HCT116 (cell line): ENCODE results near the gene CACNA2D3. TPM values are rescaled to one million over a fixed set of nuclear protein-coding genes. Genes with fewer than 3 reads are reported as not detected.

Source experiments
- ATAC-seq: fragments of 200-7000 bp; cut with Tn5 transposase; 2 replicates; pipeline ENCODE4 v1.9.1; 2020; ENCODE audit warnings: mild to moderate bottlenecking, moderate library complexity
- BruUV-seq: library from RNA; stranded (reverse); fragments of 400-500 nt; replicated peaks from 2 replicates; lab custom pipeline; 2021; lab: Mats Ljungman, UMichigan
- CTCF ChIA-PET: fragments of 300-600 bp; sonication (Branson Sonifier 250); formaldehyde crosslinking; loops from one replicate; lab custom pipeline; 2021; ENCODE audit warnings: antibody characterized with exemption; lab: Charles Lee
- POLR2A ChIA-PET: fragments of 300-600, 350-600 bp; sonication (Branson Sonifier 250); formaldehyde crosslinking; loops from one replicate; lab custom pipeline; 2021; ENCODE audit warnings: antibody characterized with exemption; lab: Charles Lee
- RAD21 ChIA-PET, 2 experiments: fragments of 300-600 bp; sonication (Branson Sonifier 250); formaldehyde crosslinking; loops; one replicate each; lab custom pipeline; 2023; ENCODE audit warnings: low total read pairs in 2 of 2; ENCODE audit not compliant: uncharacterized antibody in 2 of 2, unreplicated experiment in 2 of 2, low non-redundant PET in 1 of 2; lab: Charles Lee
- DNase-seq: peaks from one replicate; pipeline ENCODE4 v3.0.0-alpha.2; 2010; ENCODE audit warnings: low read depth, low spot score
- H2AFZ ChIP-seq: fragments of 200-600 bp; shearing (Covaris generic), sonication (generic); 2 replicates; pipeline ENCODE4 v1.6.1; 2017; ENCODE audit warnings: low read depth, mixed run types, mixed read lengths, antibody characterized with exemption, low read length; ENCODE audit not compliant: poor library complexity, severe bottlenecking
- H3K27ac ChIP-seq: 2 replicates; pipeline ENCODE4 v1.5.1; 2012; ENCODE audit warnings: low read depth, low read length
- H3K27me3 ChIP-seq: fragments of 200-600 bp; sonication (generic); 2 replicates; pipeline ENCODE4 v1.6.1; 2016; ENCODE audit warnings: mixed run types, low read length, mixed read lengths; ENCODE audit not compliant: insufficient read depth
- H3K36me3 ChIP-seq, 2 experiments: fragments of 200-500 bp in 1 of 2; fragments of 200-600 bp in 1 of 2; sonication (Bioruptor generic) in 1 of 2; sonication (generic) in 1 of 2; 2 replicates each; pipeline versions ENCODE4 v1.5.1 to v1.6.1; 2014 to 2016; ENCODE audit warnings: low read length in 2 of 2, inconsistent platforms in 1 of 2, mixed read lengths in 1 of 2, mixed run types in 1 of 2; ENCODE audit not compliant: insufficient read depth in 2 of 2, control insufficient read depth in 1 of 2
- H3K4me1 ChIP-seq, 2 experiments: fragments of 200-600 bp in 1 of 2; sonication (generic) in 1 of 2; 2 replicates each; pipeline versions ENCODE4 v1.5.1 to v1.6.1; 2012 to 2017; ENCODE audit warnings: low read length in 2 of 2, inconsistent platforms in 1 of 2, mild to moderate bottlenecking in 1 of 2, mixed read lengths in 1 of 2, mixed run types in 1 of 2, moderate library complexity in 1 of 2; ENCODE audit not compliant: insufficient read depth in 2 of 2, control insufficient read depth in 1 of 2
- H3K4me2 ChIP-seq: fragments of 200-600 bp; sonication (generic); 2 replicates; pipeline ENCODE4 v1.6.1; 2017; ENCODE audit warnings: mixed run types, low read length, mixed read lengths
- H3K4me3 ChIP-seq, 2 experiments: fragments of 200-600 bp in 1 of 2; sonication (generic) in 1 of 2; replicated peaks in 1 of 2; 2 replicates each; pipeline ENCODE4 v1.5.1; 2011 to 2016; ENCODE audit warnings: low read length in 2 of 2, control low read depth in 1 of 2, low read depth in 1 of 2, mild to moderate bottlenecking in 1 of 2, mixed read lengths in 1 of 2, mixed run types in 1 of 2
- H3K79me2 ChIP-seq: fragments of 200-600 bp; sonication (generic); 2 replicates; pipeline ENCODE4 v1.6.1; 2017; ENCODE audit warnings: mild to moderate bottlenecking, mixed run types, low read length, moderate library complexity, mixed read lengths; ENCODE audit not compliant: insufficient read depth
- H3K9ac ChIP-seq: fragments of 200-600 bp; sonication (generic); 2 replicates; pipeline ENCODE4 v1.6.1; 2016; ENCODE audit warnings: low read length, mixed read lengths
- H3K9me2 ChIP-seq: fragments of 200-600 bp; sonication (generic), shearing (Covaris generic); 2 replicates; pipeline ENCODE4 v1.6.1; 2017; ENCODE audit warnings: mixed run types, mild to moderate bottlenecking, moderate library complexity; ENCODE audit not compliant: insufficient read depth
- H3K9me3 ChIP-seq, 2 experiments: fragments of 200-500 bp in 1 of 2; fragments of 200-600 bp in 1 of 2; sonication (Bioruptor generic) in 1 of 2; sonication (generic) in 1 of 2; 2 replicates each; pipeline ENCODE4 v1.6.1; 2014 to 2017; ENCODE audit warnings: low read length in 2 of 2, mixed read lengths in 2 of 2, inconsistent platforms in 1 of 2, low read depth in 1 of 2, mild to moderate bottlenecking in 1 of 2, mixed run types in 1 of 2, moderate library complexity in 1 of 2; ENCODE audit not compliant: control insufficient read depth in 1 of 2, insufficient read depth in 1 of 2
- H4K20me1 ChIP-seq: fragments of 200-600 bp; sonication (generic), shearing (Covaris generic); 2 replicates; pipeline ENCODE4 v1.6.1; 2017; ENCODE audit warnings: mixed run types, mild to moderate bottlenecking, moderate library complexity; ENCODE audit not compliant: insufficient read depth
- EGR1 ChIP-seq: IDR thresholded peaks from 2 replicates; pipeline ENCODE4 v1.6.1; 2012; ENCODE audit warnings: low read depth
- ELF1 ChIP-seq: IDR thresholded peaks from 2 replicates; pipeline ENCODE4 v1.6.1; 2012; ENCODE audit warnings: low read depth, borderline replicate concordance
- EZH2 ChIP-seq: fragments of 200-600 bp; sonication (generic); IDR thresholded peaks from 2 replicates; pipeline ENCODE4 v1.6.1; 2017; ENCODE audit warnings: antibody characterized with exemption, mixed run types
- JUND ChIP-seq: IDR thresholded peaks from 2 replicates; pipeline ENCODE4 v1.6.1; 2012
- POLR2A ChIP-seq: IDR thresholded peaks from 2 replicates; pipeline ENCODE4 v1.7.0; 2011; ENCODE audit warnings: borderline replicate concordance; ENCODE audit not compliant: insufficient read depth, insufficient read length; ENCODE audit errors: extremely low read depth
- POLR2AphosphoS5 ChIP-seq: IDR thresholded peaks from 2 replicates; pipeline ENCODE4 v1.6.1; 2011; ENCODE audit warnings: mild to moderate bottlenecking, low read depth, low read length, moderate library complexity
- REST ChIP-seq: IDR thresholded peaks from 2 replicates; pipeline ENCODE4 v1.6.1; 2012; ENCODE audit warnings: low read depth
- SIN3A ChIP-seq: IDR thresholded peaks from 2 replicates; pipeline ENCODE4 v1.6.1; 2012; ENCODE audit warnings: low read depth
- SRF ChIP-seq: IDR thresholded peaks from 2 replicates; pipeline ENCODE4 v1.6.1; 2012; ENCODE audit warnings: low read depth
- ZBTB33 ChIP-seq: IDR thresholded peaks from 2 replicates; pipeline ENCODE4 v1.6.1; 2011; ENCODE audit warnings: mild to moderate bottlenecking, low read length, moderate library complexity; ENCODE audit not compliant: insufficient replicate concordance; ENCODE audit errors: extremely low read depth
- ZFX ChIP-seq: fragments of 450-650 bp; IDR thresholded peaks from 2 replicates; pipeline ENCODE4 v1.6.1; 2017
- intact Hi-C: fragments of 100-400 bp; cut with micrococcal nuclease; formaldehyde crosslinking; loops from 2 replicates; pipeline ENCODE4 v1.10.0; 2022
- total RNA-seq: library from RNA; stranded (reverse); gene quantifications from one replicate; pipeline ENCODE4 v1.2.1, GENCODE V29; 2021; ENCODE audit not compliant: unreplicated experiment

CACNA2D3 gene
- total RNA-seq, 1 experiment from 2014 or later = 0.20 TPM

- no peak overlapping the region for H3K27ac ChIP-seq
- no peaks in the 10 kb centered on the region for H3K9me2 ChIP-seq
- CTCF ChIA-PET = no interaction called here
- RAD21 ChIA-PET = no interaction called here
- H2AFZ ChIP-seq = no peak overlapping the region
- TF ChIP-seq POLR2AphosphoS5 (no peak), ELF1 (no peak), EGR1 (no peak), ZBTB33 (no peak), SIN3A (no peak), JUND (no peak), EZH2 (no peak), SRF (no peak), ZFX (no peak), POLR2A (no peak)
- POLR2A ChIA-PET = no interaction called here
- no peaks in the 10 kb centered on the region for H3K36me3 ChIP-seq
- BruUV-seq = no TSS peak
- ATAC-seq = no peak
- H3K79me2 ChIP-seq = no peaks in the 10 kb centered on the region
- H3K9ac ChIP-seq = no peak overlapping the region
- intact Hi-C loops = no loop called here
- no peak overlapping the region for H3K4me3 ChIP-seq
- H3K9me3 ChIP-seq = no peaks in the 10 kb centered on the region; a peak in 1 of 4 replicates
- H3K4me2 ChIP-seq = no peak overlapping the region
- H3K4me1 ChIP-seq = no peaks in the 10 kb centered on the region
- H4K20me1 ChIP-seq = no peaks in the 10 kb centered on the region
- no peak for DNase-seq
- no peaks in the 10 kb centered on the region for H3K27me3 ChIP-seq
Observed at GRCh38 chr3:54783611-54784010, 661.3 kb downstream of the CACNA2D3 start.

- no peaks in the 10 kb centered on the region for H3K79me2 ChIP-seq
- no peak overlapping the region for H3K4me2 ChIP-seq
- H3K36me3 ChIP-seq = no peaks in the 10 kb centered on the region
- no peak overlapping the region for H3K9ac ChIP-seq
- no peak overlapping the region for H3K4me3 ChIP-seq
- H3K27ac ChIP-seq = no peak overlapping the region
- no peak for TF ChIP-seq EGR1
- no peak for TF ChIP-seq REST
- no peaks in the 10 kb centered on the region for H3K9me2 ChIP-seq
- intact Hi-C loops = no loop called here
- ChIA-PET CTCF (no interaction called here), RAD21 (no interaction called here), POLR2A (no interaction called here)
- no TSS peak for BruUV-seq
- H3K27me3 ChIP-seq = no peaks in the 10 kb centered on the region
- no peak overlapping the region for H2AFZ ChIP-seq
- no peaks in the 10 kb centered on the region for H4K20me1 ChIP-seq
- ATAC-seq = no peak
- no peaks in the 10 kb centered on the region for H3K4me1 ChIP-seq
- no peaks in the 10 kb centered on the region; a peak in 1 of 4 replicates for H3K9me3 ChIP-seq
- no peak for DNase-seq
Observed at GRCh38 chr3:54784021-54784420, 661.7 kb downstream of the CACNA2D3 start.
